ENCODE measurements around the gene SMYD3. TPM values are rescaled to one million over a fixed set of nuclear protein-coding genes. Genes with fewer than 3 reads are reported as not detected.

SMYD3 gene
- total RNA-seq: 26.9 and 27.0 TPM in 2 replicates

GRCh38 chr1:246506674-246507481 lies at the start of gene SMYD3:
TSS of gene SMYD3 (minus strand) at chr1:246507279.

Small RNA genes lying within 50 kb of the gene (small RNA-seq; reads per million reads assigned to genes)
- gene AL356583.2 (not detected), gene RF00019 (not detected), gene RNU6-1283P (not detected)

Other genes with a start within 250 kb of the SMYD3 start
- gene TFB2M, start 59.0 kb upstream of the SMYD3 start, total RNA-seq: 28.7 and 29.9 TPM in 2 replicates
- 18.8 and 19.0 TPM in 2 replicates for gene CNST, start 59.2 kb upstream of the SMYD3 start, total RNA-seq
- gene SCCPDH, start 217.1 kb upstream of the SMYD3 start, total RNA-seq: 55.9 and 56.5 TPM in 2 replicates

Data from thoracic aorta endothelial cell (primary cell).